ENCODE data around the gene SCUBE1. TPM values are rescaled to one million over a fixed set of nuclear protein-coding genes. Genes with fewer than 3 reads are reported as not detected.

The SCUBE1 gene
- total and polyA plus RNA-seq, 2 donors, result 0.30 to 0.52 TPM

GRCh38 chr22:43218786-43219185, 124.4 kb downstream of the SCUBE1 start:
- Histone ChIP-seq H3K9me3 (ENCODE audit: control insufficient read depth in 2 of 2, insufficient read depth in 1 of 2, low read length in 1 of 2) (peaks cover 0 to 7% of the 10 kb centered on the region in 2 donors), H3K36me3 (ENCODE audit: control insufficient read depth in 2 of 2, insufficient read depth in 2 of 2, low read length in 1 of 2) (no peaks in the 10 kb centered on the region), H3K27me3 (ENCODE audit: control insufficient read depth in 2 of 2, insufficient read depth in 1 of 2, low read length in 1 of 2) (no peaks in the 10 kb centered on the region), H3K4me1 (ENCODE audit: control insufficient read depth in 2 of 2, insufficient read depth in 2 of 2, low read length in 2 of 2) (no peaks in the 10 kb centered on the region), H3K4me3 (ENCODE audit: low read length in 2 of 2) (no peak overlapping the region), H3K27ac (ENCODE audit: low read depth in 1 of 2, low read length in 1 of 2) (no peak overlapping the region)
- WGBS, result 94% methylated on average over 1 of the region's 1 CpG
- DNase-seq (ENCODE audit: low read depth in 6 of 9, low spot score in 9 of 9), result no peak

DNA sequence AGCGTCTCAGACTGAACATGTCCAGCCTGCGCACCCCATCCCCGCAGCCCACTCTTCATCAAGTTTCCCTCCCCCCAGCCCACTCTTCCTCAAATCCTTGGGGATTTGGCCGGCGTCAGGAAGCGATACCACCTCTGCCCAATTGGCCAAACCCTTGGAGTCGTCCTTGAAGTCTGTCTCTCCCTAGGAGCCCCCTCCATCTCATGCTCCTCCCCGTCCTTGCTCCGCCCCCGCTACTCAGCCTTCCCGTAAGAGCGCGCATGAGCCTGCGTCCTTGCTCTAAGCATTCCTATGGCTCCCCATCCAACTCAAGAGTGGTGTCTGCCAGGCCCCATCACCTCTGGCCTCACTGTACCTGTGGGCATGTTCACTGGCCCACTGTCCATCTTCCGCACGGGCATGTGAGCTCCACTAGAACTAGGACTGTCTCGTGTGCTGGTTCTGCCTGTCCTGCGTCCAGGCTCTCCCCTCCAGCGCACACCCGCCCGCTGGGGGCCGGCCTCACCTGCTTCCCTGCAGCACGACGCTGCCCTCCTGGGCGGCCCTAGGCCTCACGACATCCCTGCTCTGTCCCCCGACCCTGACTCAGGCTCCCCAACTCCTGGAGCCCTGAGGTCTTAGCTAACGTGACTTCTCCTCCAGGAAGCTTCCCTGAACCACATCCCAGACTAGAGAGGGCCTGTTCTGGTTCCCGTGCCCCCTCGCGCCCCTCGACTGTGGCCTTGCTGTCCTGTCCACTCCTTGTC, 125.7 kb downstream of the SCUBE1 start:
- Histone ChIP-seq H3K4me1 (ENCODE audit: control insufficient read depth in 2 of 2, insufficient read depth in 2 of 2, low read length in 2 of 2) (no peaks in the 10 kb centered on the region), H3K9me3 (ENCODE audit: control insufficient read depth in 2 of 2, insufficient read depth in 1 of 2, low read length in 1 of 2) (peaks cover 0 to 7% of the 10 kb centered on the region in 2 donors), H3K27ac (ENCODE audit: low read depth in 1 of 2, low read length in 1 of 2) (no peak overlapping the region), H3K4me3 (ENCODE audit: low read length in 2 of 2) (no peak overlapping the region), H3K27me3 (ENCODE audit: control insufficient read depth in 2 of 2, insufficient read depth in 1 of 2, low read length in 1 of 2) (no peaks in the 10 kb centered on the region), H3K36me3 (ENCODE audit: control insufficient read depth in 2 of 2, insufficient read depth in 2 of 2, low read length in 1 of 2) (no peaks in the 10 kb centered on the region)
- 89% methylated on average over 32 of the region's 32 CpGs for WGBS
- DNase-seq (ENCODE audit: low read depth in 6 of 9, low spot score in 9 of 9), result no peak

- Histone ChIP-seq H3K4me1 (ENCODE audit: control insufficient read depth in 2 of 2, insufficient read depth in 2 of 2, low read length in 2 of 2) (no peaks in the 10 kb centered on the region), H3K27me3 (ENCODE audit: control insufficient read depth in 2 of 2, insufficient read depth in 1 of 2, low read length in 1 of 2) (no peaks in the 10 kb centered on the region), H3K9me3 (ENCODE audit: control insufficient read depth in 2 of 2, insufficient read depth in 1 of 2, low read length in 1 of 2) (peaks cover 0 to 7% of the 10 kb centered on the region in 2 donors), H3K36me3 (ENCODE audit: control insufficient read depth in 2 of 2, insufficient read depth in 2 of 2, low read length in 1 of 2) (no peaks in the 10 kb centered on the region), H3K4me3 (ENCODE audit: low read length in 2 of 2) (no peak overlapping the region), H3K27ac (ENCODE audit: low read depth in 1 of 2, low read length in 1 of 2) (no peak overlapping the region)
- DNase-seq (ENCODE audit: low read depth in 6 of 9, low spot score in 9 of 9), result no peak
- WGBS, result 78% methylated on average over 6 of the region's 6 CpGs
These were observed 126.4 kb downstream of the SCUBE1 start for GRCh38 chr22:43216738-43217137.

DNA sequence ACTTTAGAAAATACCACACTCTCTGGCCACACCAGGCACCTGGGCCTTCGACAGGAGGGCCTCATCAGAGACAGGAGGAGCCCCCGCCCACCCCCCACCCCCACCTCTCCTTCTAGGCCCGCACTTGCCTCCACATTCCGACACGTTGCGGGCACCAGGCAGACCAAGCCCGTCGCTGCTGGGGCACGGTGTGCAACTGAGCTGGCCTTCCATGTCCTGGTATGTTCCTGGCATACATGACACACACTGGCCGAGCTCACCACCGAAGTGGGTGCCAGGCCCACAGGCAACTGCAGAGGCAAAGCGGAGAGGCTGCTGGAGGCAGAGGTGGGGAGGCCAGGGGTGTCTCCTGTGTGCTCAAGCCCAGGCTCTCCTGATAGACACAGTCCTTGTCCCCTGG, 129.2 kb downstream of the SCUBE1 start:
- Histone ChIP-seq H3K4me3 (ENCODE audit: low read length in 2 of 2) (no peak overlapping the region), H3K27ac (ENCODE audit: low read depth in 1 of 2, low read length in 1 of 2) (no peak overlapping the region), H3K9me3 (ENCODE audit: control insufficient read depth in 2 of 2, insufficient read depth in 1 of 2, low read length in 1 of 2) (peaks cover 0 to 7% of the 10 kb centered on the region in 2 donors), H3K27me3 (ENCODE audit: control insufficient read depth in 2 of 2, insufficient read depth in 1 of 2, low read length in 1 of 2) (no peaks in the 10 kb centered on the region), H3K36me3 (ENCODE audit: control insufficient read depth in 2 of 2, insufficient read depth in 2 of 2, low read length in 1 of 2) (no peaks in the 10 kb centered on the region), H3K4me1 (ENCODE audit: control insufficient read depth in 2 of 2, insufficient read depth in 2 of 2, low read length in 2 of 2) (no peaks in the 10 kb centered on the region)
- no peak for DNase-seq (ENCODE audit: low read depth in 6 of 9, low spot score in 9 of 9)
- WGBS, result 94% methylated on average over 12 of the region's 12 CpGs

GRCh38 chr22:43213051-43213450, 130.1 kb downstream of the SCUBE1 start:
- no peaks in the 10 kb centered on the region for H3K4me1 ChIP-seq (ENCODE audit: control insufficient read depth in 2 of 2, insufficient read depth in 2 of 2, low read length in 2 of 2)
- H3K27ac ChIP-seq (ENCODE audit: low read depth in 1 of 2, low read length in 1 of 2), result no peak overlapping the region
- H3K36me3 ChIP-seq (ENCODE audit: control insufficient read depth in 2 of 2, insufficient read depth in 2 of 2, low read length in 1 of 2), result no peaks in the 10 kb centered on the region
- no peak for DNase-seq (ENCODE audit: low read depth in 6 of 9, low spot score in 9 of 9)
- peaks cover 0 to 7% of the 10 kb centered on the region in 2 donors for H3K9me3 ChIP-seq (ENCODE audit: control insufficient read depth in 2 of 2, insufficient read depth in 1 of 2, low read length in 1 of 2)
- H3K4me3 ChIP-seq (ENCODE audit: low read length in 2 of 2), result no peak overlapping the region
- H3K27me3 ChIP-seq (ENCODE audit: control insufficient read depth in 2 of 2, insufficient read depth in 1 of 2, low read length in 1 of 2), result no peaks in the 10 kb centered on the region
- 91% methylated on average over 8 of the region's 8 CpGs for WGBS

- Histone ChIP-seq H3K36me3 (ENCODE audit: control insufficient read depth in 2 of 2, insufficient read depth in 2 of 2, low read length in 1 of 2) (no peaks in the 10 kb centered on the region), H3K4me3 (ENCODE audit: low read length in 2 of 2) (no peak overlapping the region), H3K4me1 (ENCODE audit: control insufficient read depth in 2 of 2, insufficient read depth in 2 of 2, low read length in 2 of 2) (no peaks in the 10 kb centered on the region), H3K27me3 (ENCODE audit: control insufficient read depth in 2 of 2, insufficient read depth in 1 of 2, low read length in 1 of 2) (no peaks in the 10 kb centered on the region), H3K9me3 (ENCODE audit: control insufficient read depth in 2 of 2, insufficient read depth in 1 of 2, low read length in 1 of 2) (peaks cover 0 to 7% of the 10 kb centered on the region in 2 donors), H3K27ac (ENCODE audit: low read depth in 1 of 2, low read length in 1 of 2) (no peak overlapping the region)
- WGBS, result 96% methylated on average over 23 of the region's 23 CpGs
- no peak for DNase-seq (ENCODE audit: low read depth in 6 of 9, low spot score in 9 of 9)
These were observed 130.7 kb downstream of the SCUBE1 start for GRCh38 chr22:43212434-43212952.

DNA sequence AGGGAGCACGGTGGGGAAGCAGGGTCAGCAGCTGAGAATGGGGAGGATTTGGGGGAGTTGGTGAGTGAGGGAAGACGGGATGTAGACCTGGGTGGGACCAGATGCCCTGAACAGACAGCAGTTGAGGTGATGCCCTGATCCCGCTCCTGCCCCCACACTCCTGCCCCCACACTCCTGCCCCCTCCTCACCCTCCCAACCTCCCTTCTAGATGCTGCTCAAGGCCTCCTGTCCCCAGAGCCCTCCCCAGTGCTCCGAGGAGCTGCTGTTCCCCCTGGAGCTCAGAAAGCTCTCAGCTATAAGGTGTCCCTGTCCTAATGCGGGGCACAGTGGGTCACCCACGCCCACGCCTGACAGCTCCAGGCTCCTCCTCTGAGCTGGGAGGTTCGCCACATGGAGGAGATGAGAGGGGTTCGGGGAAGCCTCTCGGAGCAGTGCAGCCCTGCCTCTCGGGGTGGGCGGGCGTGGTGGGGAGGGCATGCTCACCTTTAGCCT, 131.2 kb downstream of the SCUBE1 start:
- DNase-seq (ENCODE audit: low read depth in 6 of 9, low spot score in 9 of 9), result no peak
- H3K27me3 ChIP-seq (ENCODE audit: control insufficient read depth in 2 of 2, insufficient read depth in 1 of 2, low read length in 1 of 2), result no peaks in the 10 kb centered on the region
- 96% methylated on average over 13 of the region's 13 CpGs for WGBS
- no peaks in the 10 kb centered on the region for H3K4me1 ChIP-seq (ENCODE audit: control insufficient read depth in 2 of 2, insufficient read depth in 2 of 2, low read length in 2 of 2)
- no peaks in the 10 kb centered on the region for H3K36me3 ChIP-seq (ENCODE audit: control insufficient read depth in 2 of 2, insufficient read depth in 2 of 2, low read length in 1 of 2)
- no peak overlapping the region for H3K4me3 ChIP-seq (ENCODE audit: low read length in 2 of 2)
- peaks cover 0 to 3% of the 10 kb centered on the region in 2 donors for H3K9me3 ChIP-seq (ENCODE audit: control insufficient read depth in 2 of 2, insufficient read depth in 1 of 2, low read length in 1 of 2)
- no peak overlapping the region for H3K27ac ChIP-seq (ENCODE audit: low read depth in 1 of 2, low read length in 1 of 2)

GRCh38 chr22:43210631-43211515, 132.3 kb downstream of the SCUBE1 start:
- Histone ChIP-seq H3K4me1 (ENCODE audit: control insufficient read depth in 2 of 2, insufficient read depth in 2 of 2, low read length in 2 of 2) (no peaks in the 10 kb centered on the region), H3K9me3 (ENCODE audit: control insufficient read depth in 2 of 2, insufficient read depth in 1 of 2, low read length in 1 of 2) (no peaks in the 10 kb centered on the region), H3K36me3 (ENCODE audit: control insufficient read depth in 2 of 2, insufficient read depth in 2 of 2, low read length in 1 of 2) (no peaks in the 10 kb centered on the region), H3K4me3 (ENCODE audit: low read length in 2 of 2) (no peak overlapping the region), H3K27ac (ENCODE audit: low read depth in 1 of 2, low read length in 1 of 2) (no peak overlapping the region), H3K27me3 (ENCODE audit: control insufficient read depth in 2 of 2, insufficient read depth in 1 of 2, low read length in 1 of 2) (no peaks in the 10 kb centered on the region)
- no peak for DNase-seq (ENCODE audit: low read depth in 6 of 9, low spot score in 9 of 9)
- WGBS, result 96% methylated on average over 34 of the region's 34 CpGs

DNA sequence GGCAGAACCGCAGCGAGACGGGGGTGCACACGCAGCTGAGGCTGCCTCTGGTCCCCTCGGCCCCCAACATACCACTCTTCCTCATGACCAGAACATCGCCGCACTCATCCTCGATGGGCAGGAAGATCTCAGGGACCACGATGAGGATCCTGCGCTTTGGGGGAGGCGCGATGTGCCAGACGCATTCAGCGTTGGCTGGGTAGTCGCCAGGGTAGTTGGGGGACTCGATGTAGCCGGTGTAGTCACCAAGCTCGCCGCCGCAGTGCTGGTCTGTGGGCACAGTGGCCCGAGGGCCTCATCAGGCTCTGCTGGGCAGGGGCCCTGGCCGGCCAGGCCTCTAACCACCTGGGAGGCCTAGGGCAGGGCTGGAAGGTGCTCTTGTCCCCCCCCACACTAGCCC, 133.2 kb downstream of the SCUBE1 start:
- WGBS, result 93% methylated on average over 22 of the region's 22 CpGs
- H3K4me1 ChIP-seq (ENCODE audit: control insufficient read depth in 2 of 2, insufficient read depth in 2 of 2, low read length in 2 of 2), result no peaks in the 10 kb centered on the region
- H3K27me3 ChIP-seq (ENCODE audit: control insufficient read depth in 2 of 2, insufficient read depth in 1 of 2, low read length in 1 of 2), result no peaks in the 10 kb centered on the region
- DNase-seq (ENCODE audit: low read depth in 6 of 9, low spot score in 9 of 9), result no peak
- no peak overlapping the region for H3K27ac ChIP-seq (ENCODE audit: low read depth in 1 of 2, low read length in 1 of 2)
- H3K36me3 ChIP-seq (ENCODE audit: control insufficient read depth in 2 of 2, insufficient read depth in 2 of 2, low read length in 1 of 2), result no peaks in the 10 kb centered on the region
- no peak overlapping the region for H3K4me3 ChIP-seq (ENCODE audit: low read length in 2 of 2)
- H3K9me3 ChIP-seq (ENCODE audit: control insufficient read depth in 2 of 2, insufficient read depth in 1 of 2, low read length in 1 of 2), result no peaks in the 10 kb centered on the region

Measured in thymus (tissue), 11 donors.